SJSA1 (cell line): ENCODE data around the gene ATP7B. TPM values are rescaled to one million over a fixed set of nuclear protein-coding genes. Genes with fewer than 3 reads are reported as not detected.

Experiments
- DNase-seq, 2 experiments: peaks; one replicate each; pipeline ENCODE4 v3.0.0-alpha.2; 2015 to 2020; ENCODE audit warnings: low spot score in 2 of 2, low read depth in 1 of 2
- H3K27ac ChIP-seq: fragments of 250-450 bp; sonication (Bioruptor Pico); 2 replicates; pipeline ENCODE4 v1.5.1; 2020; ENCODE audit warnings: mild to moderate bottlenecking, moderate library complexity
- H3K27me3 ChIP-seq: fragments of 250-450 bp; sonication (Bioruptor Pico); replicated peaks from 2 replicates; pipeline ENCODE4 v1.5.1; 2020; ENCODE audit warnings: mild to moderate bottlenecking, moderate library complexity
- H3K36me3 ChIP-seq: fragments of 250-450 bp; sonication (Bioruptor Pico); 2 replicates; pipeline ENCODE4 v1.5.1; 2020; ENCODE audit warnings: mild to moderate bottlenecking
- H3K4me1 ChIP-seq: fragments of 250-450 bp; sonication (Bioruptor Pico); replicated peaks from 2 replicates; pipeline ENCODE4 v1.6.1; 2021; ENCODE audit warnings: mild to moderate bottlenecking
- H3K4me3 ChIP-seq: fragments of 250-450 bp; sonication (Bioruptor Pico); 2 replicates; pipeline ENCODE4 v1.5.1; 2020; ENCODE audit warnings: mild to moderate bottlenecking
- H3K9me3 ChIP-seq: fragments of 250-450 bp; sonication (Bioruptor Pico); replicated peaks from 2 replicates; pipeline ENCODE4 v1.5.1; 2020; ENCODE audit warnings: mild to moderate bottlenecking
- total RNA-seq: library from RNA; depleted of rRNA; stranded (reverse); fragments of >200 nt; shearing (Covaris generic); gene quantifications from 2 replicates; pipeline ENCODE4 v1.2.3, GENCODE V29; 2014

ATP7B gene
- total RNA-seq, 1 experiment from 2014 or later = 2.2 TPM

DNA sequence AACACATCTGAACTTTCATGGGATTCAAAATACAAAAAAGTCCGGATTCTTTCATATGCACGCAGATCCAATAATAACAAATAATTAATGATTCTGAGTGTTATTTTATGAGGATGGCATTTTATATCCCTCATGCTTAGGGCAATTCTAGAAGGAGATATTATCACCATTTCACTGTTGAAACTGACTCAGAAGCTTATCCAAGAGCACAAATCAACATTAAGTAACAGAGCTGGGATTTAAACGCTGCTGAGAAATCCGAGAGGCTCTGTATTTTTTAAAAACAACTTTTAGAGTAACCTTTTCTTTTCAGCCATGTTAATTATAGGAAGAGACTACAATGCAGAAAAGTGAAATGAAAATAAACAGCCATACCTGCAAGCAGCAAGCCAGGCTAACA is 30.3 kb downstream of the ATP7B start:
- Histone ChIP-seq H3K4me3 (no peak overlapping the region), H3K27ac (no peak overlapping the region), H3K36me3 (no peaks in the 10 kb centered on the region), H3K27me3 (peaks cover 5% of the 10 kb centered on the region), H3K9me3 (no peaks in the 10 kb centered on the region), H3K4me1 (no peaks in the 10 kb centered on the region)
- no peak for DNase-seq

- DNase-seq = no peak
- peaks cover 5% of the 10 kb centered on the region for H3K27me3 ChIP-seq
- H3K27ac ChIP-seq = no peak overlapping the region
- H3K9me3 ChIP-seq = no peaks in the 10 kb centered on the region
- no peaks in the 10 kb centered on the region for H3K4me1 ChIP-seq
- no peak overlapping the region for H3K4me3 ChIP-seq
- H3K36me3 ChIP-seq = no peaks in the 10 kb centered on the region
Measured at GRCh38 chr13:51978796-51979556, 32.3 kb downstream of the ATP7B start.

DNA sequence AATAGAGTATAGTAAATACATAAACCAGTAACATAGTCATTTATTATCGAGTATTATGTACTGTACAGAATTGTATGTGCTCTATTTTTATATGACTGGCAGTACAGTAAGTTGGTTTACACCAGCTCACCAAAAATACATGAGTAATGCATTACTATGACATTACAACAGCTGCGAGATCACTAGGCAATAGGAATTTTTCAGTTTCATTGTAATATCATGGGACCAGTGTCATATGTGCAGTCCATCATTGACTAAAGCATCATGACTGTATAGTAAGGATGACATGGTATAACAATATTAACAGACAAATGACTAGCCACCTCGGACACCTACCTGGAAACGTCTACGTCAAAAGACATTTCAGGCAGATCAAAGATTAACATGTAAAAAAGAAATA is 33.6 kb downstream of the ATP7B start:
- no peak overlapping the region for H3K27ac ChIP-seq
- DNase-seq = no peak
- no peak overlapping the region for H3K4me3 ChIP-seq
- H3K9me3 ChIP-seq = no peaks in the 10 kb centered on the region
- peaks cover 5% of the 10 kb centered on the region for H3K27me3 ChIP-seq
- H3K36me3 ChIP-seq = no peaks in the 10 kb centered on the region
- no peaks in the 10 kb centered on the region for H3K4me1 ChIP-seq

DNA sequence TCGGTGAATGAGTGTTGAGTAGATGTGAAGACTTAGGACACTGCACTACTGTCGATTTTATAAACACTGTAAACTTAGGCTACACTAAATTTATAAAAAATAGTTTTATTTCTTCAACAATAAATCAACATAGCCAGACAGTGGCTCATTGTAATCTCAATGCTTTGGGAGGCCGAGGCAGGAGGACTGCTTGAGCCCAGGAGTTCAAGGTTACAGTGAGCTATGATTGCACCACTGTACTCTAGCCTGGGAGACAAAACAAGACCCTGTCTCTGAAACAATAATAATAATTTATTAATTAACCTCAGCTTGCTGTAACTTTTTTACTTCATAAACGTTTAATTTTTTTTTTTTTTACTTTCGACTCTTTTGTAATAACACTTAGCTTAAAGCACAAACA is 34.4 kb downstream of the ATP7B start:
- Histone ChIP-seq H3K9me3 (no peaks in the 10 kb centered on the region), H3K27me3 (peaks cover 5% of the 10 kb centered on the region), H3K27ac (no peak overlapping the region), H3K36me3 (no peaks in the 10 kb centered on the region), H3K4me3 (no peak overlapping the region), H3K4me1 (no peaks in the 10 kb centered on the region)
- DNase-seq = no peak

DNA sequence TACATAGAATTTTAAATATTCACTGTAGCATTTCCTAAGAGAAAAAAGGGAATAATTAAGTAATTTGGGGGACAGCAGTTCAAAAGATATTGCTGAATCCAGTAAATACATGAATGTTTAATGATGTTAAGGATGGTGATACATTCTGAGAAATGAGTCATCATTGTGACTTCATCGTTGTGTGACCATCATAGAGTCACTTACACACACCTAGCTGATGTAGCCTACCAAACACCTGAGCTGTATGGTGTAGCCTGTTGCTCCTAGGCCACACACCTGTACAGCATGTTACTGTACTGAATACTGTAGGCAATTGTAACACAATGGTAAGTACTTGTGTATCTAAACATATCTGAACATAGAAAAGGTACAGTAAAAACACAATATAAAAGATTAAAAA is 34.8 kb downstream of the ATP7B start:
- Histone ChIP-seq H3K27ac (no peak overlapping the region), H3K4me1 (no peaks in the 10 kb centered on the region), H3K4me3 (no peak overlapping the region), H3K27me3 (peaks cover 5% of the 10 kb centered on the region), H3K36me3 (no peaks in the 10 kb centered on the region), H3K9me3 (no peaks in the 10 kb centered on the region)
- no peak for DNase-seq

DNA sequence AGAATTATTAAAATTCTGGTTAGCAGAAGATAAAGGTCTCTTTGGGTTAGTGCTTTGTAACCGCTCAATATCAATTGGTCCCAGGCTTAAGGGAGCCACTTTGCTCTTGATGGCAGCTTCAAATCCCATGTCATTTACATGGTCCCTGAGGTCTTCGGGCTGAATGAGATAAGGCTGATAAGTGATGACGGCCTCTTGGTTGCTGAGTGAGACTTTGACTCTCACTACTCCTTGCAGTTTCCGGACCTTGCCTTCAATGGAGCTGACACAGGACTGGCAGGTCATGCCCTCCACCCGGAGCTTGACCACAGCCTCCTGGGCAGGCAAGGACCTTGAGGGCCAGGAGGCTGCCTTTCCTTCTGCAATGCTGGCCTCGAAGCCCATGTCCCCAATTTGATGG is 36.8 kb downstream of the ATP7B start:
- H3K4me1 ChIP-seq = no peaks in the 10 kb centered on the region
- no peaks in the 10 kb centered on the region for H3K36me3 ChIP-seq
- no peak overlapping the region for H3K27ac ChIP-seq
- DNase-seq = no peak
- no peaks in the 10 kb centered on the region for H3K9me3 ChIP-seq
- H3K27me3 ChIP-seq = peaks cover 5% of the 10 kb centered on the region
- H3K4me3 ChIP-seq = no peak overlapping the region

- no peak overlapping the region for H3K4me3 ChIP-seq
- H3K36me3 ChIP-seq = no peaks in the 10 kb centered on the region
- H3K27ac ChIP-seq = no peak overlapping the region
- no peak for DNase-seq
- no peaks in the 10 kb centered on the region for H3K27me3 ChIP-seq
- no peaks in the 10 kb centered on the region for H3K9me3 ChIP-seq
- H3K4me1 ChIP-seq = no peaks in the 10 kb centered on the region
Measured at GRCh38 chr13:51971520-51972426, 39.5 kb downstream of the ATP7B start.

- no peak overlapping the region for H3K27ac ChIP-seq
- DNase-seq = no peak
- no peaks in the 10 kb centered on the region for H3K36me3 ChIP-seq
- H3K9me3 ChIP-seq = no peaks in the 10 kb centered on the region
- no peaks in the 10 kb centered on the region for H3K4me1 ChIP-seq
- H3K27me3 ChIP-seq = no peaks in the 10 kb centered on the region
- H3K4me3 ChIP-seq = no peak overlapping the region
Measured at GRCh38 chr13:51970349-51970748, 40.9 kb downstream of the ATP7B start.

GRCh38 chr13:51967482-51968446 is 43.5 kb downstream of the ATP7B start:
- no peak for DNase-seq
- no peaks in the 10 kb centered on the region for H3K9me3 ChIP-seq
- no peak overlapping the region for H3K27ac ChIP-seq
- no peak overlapping the region for H3K4me3 ChIP-seq
- H3K4me1 ChIP-seq = no peaks in the 10 kb centered on the region
- no peaks in the 10 kb centered on the region for H3K36me3 ChIP-seq
- no peaks in the 10 kb centered on the region for H3K27me3 ChIP-seq

- H3K27me3 ChIP-seq = no peaks in the 10 kb centered on the region
- no peaks in the 10 kb centered on the region for H3K36me3 ChIP-seq
- no peaks in the 10 kb centered on the region for H3K4me1 ChIP-seq
- no peak overlapping the region for H3K27ac ChIP-seq
- no peak for DNase-seq
- no peak overlapping the region for H3K4me3 ChIP-seq
- H3K9me3 ChIP-seq = no peaks in the 10 kb centered on the region
Measured at GRCh38 chr13:51966186-51966585, 45.1 kb downstream of the ATP7B start.

DNA sequence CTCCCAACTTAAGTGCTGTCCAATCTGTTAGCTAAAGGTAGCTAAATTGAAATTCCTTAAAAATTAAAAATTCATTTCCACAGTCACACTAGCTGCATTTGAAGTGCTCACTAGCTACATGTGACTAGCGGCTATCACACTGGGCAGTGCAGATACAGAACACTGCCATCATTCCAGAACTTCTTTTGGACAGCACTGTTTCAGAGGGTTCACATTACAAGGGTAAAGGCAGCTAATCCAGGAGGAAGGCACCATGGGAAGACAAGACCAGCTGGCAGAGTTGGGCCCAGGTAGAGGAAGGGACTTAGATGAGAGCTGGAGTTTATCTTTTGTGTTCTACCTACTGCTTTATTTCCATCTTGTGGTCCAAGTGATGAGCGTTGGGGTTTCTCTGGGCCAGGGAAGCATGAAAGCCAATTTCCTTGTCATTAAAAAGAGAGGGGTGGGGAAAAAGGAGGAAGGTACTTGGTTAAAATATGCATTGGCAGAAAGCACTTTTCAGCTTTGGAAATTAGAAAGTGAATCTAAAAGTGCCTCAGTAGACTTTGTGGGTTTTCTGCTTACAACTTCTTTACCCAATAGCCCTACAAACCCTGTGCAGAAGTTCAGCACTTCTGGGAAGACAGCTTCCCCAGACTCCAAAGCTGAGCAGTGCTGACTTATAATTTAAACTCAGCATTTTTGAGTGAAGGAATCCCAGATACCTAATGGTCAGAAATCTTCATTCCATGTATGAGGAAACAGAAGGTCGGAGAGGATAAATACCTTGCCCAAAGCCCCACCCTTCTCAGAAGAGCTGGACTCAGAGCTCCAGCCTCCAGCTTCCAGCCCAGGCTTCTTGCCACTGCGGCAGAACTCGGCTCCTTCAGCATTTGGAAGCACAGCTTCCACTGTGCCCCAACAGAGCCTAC is 49.5 kb downstream of the ATP7B start:
- no peak for DNase-seq
- no peaks in the 10 kb centered on the region for H3K4me1 ChIP-seq
- no peaks in the 10 kb centered on the region for H3K9me3 ChIP-seq
- no peaks in the 10 kb centered on the region for H3K27me3 ChIP-seq
- H3K36me3 ChIP-seq = no peaks in the 10 kb centered on the region
- no peak overlapping the region for H3K4me3 ChIP-seq
- no peak overlapping the region for H3K27ac ChIP-seq

DNA sequence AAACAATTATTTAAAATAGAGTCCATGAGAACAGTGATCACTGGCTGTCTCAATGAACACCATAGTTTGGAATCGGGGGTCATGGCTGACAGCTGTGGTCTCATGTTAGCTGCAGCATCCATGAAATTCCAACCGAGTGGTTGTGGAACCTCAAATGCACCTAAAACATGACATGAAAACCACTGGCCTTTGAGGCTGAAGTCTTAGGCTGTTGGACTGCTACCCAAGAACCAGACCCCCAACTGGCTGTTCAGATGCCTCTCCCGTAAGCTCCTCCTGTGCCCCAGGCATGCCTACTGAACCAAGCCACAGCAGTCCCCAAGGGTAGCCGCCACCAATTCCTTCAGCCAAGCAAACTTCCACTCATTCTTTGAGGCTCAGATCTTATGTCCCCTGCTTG is 50.5 kb downstream of the ATP7B start:
- Histone ChIP-seq H3K36me3 (no peaks in the 10 kb centered on the region), H3K4me1 (no peaks in the 10 kb centered on the region), H3K27ac (no peak overlapping the region), H3K27me3 (no peaks in the 10 kb centered on the region), H3K4me3 (no peak overlapping the region), H3K9me3 (no peaks in the 10 kb centered on the region)
- no peak for DNase-seq

- H3K4me1 ChIP-seq = no peaks in the 10 kb centered on the region
- H3K27me3 ChIP-seq = no peaks in the 10 kb centered on the region
- H3K27ac ChIP-seq = no peak overlapping the region
- DNase-seq = no peak
- H3K36me3 ChIP-seq = no peaks in the 10 kb centered on the region
- no peaks in the 10 kb centered on the region for H3K9me3 ChIP-seq
- H3K4me3 ChIP-seq = no peak overlapping the region
Measured at GRCh38 chr13:51959773-51960172, 51.5 kb downstream of the ATP7B start.
